Activated CD4-positive, alpha-beta T cell treated with anti-CD3 and anti-CD28 coated beads, Interleukin-2, amount 50 U/mL, for 16 hours (primary cell): ENCODE results near the gene FAM174C.
"Not testable (repeated sequence)": the region's sequence is repeated elsewhere in the genome, so short reads cannot be mapped to it uniquely, and the experiment has no call there.

Experiments
- DNase-seq: peaks from one replicate; pipeline ENCODE4 v3.0.0-alpha.2; 2020

The FAM174C gene

DNA sequence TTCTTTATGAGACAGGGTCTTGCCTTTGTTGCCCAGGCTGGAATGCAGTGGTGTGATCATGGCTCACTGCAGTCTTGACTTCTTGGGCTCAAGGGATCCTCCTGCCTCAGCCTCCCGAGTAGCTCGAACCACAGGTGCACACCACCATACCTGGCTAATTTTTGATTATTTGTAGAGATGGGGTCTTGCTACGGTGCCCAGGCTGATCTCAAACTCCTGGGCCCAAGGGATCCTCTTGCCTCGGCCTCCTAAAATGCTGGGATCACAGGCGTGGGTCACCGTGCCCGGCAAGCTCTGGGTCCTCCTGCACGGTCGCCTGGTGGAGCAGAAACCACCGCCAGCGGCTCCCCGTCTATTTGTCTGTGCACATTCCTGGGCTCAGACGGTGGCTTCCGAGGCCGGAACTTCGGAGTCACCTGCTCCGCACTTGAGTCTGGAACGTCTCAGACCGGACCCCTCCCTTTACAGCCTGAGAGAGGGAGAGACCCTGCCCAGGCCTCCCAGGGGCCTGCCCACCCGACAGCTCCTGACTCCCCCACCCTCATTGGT is 32.5 kb downstream of the FAM174C start:
- DNase-seq, result no peak

DNA sequence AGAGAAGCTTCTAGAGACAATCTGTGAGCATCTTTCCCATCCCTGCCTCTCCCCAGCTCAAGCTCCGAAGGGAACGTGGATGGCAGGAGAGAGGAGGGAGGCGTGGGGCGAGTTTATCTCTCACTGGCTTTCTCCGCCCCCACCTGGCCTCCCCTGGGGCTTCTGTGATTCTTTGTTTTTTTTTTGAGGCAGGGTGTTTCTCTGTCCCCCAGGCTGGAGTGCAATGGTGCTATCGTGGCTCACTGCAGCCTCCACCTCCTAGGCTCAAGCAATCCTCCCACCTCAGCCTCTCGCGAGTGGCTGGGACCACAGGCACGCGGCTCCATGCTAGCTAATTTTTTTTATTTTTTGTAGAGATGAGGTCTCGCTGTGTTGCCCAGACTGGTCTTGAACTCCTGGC is 33.4 kb downstream of the FAM174C start:
- DNase-seq, result no peak

DNA sequence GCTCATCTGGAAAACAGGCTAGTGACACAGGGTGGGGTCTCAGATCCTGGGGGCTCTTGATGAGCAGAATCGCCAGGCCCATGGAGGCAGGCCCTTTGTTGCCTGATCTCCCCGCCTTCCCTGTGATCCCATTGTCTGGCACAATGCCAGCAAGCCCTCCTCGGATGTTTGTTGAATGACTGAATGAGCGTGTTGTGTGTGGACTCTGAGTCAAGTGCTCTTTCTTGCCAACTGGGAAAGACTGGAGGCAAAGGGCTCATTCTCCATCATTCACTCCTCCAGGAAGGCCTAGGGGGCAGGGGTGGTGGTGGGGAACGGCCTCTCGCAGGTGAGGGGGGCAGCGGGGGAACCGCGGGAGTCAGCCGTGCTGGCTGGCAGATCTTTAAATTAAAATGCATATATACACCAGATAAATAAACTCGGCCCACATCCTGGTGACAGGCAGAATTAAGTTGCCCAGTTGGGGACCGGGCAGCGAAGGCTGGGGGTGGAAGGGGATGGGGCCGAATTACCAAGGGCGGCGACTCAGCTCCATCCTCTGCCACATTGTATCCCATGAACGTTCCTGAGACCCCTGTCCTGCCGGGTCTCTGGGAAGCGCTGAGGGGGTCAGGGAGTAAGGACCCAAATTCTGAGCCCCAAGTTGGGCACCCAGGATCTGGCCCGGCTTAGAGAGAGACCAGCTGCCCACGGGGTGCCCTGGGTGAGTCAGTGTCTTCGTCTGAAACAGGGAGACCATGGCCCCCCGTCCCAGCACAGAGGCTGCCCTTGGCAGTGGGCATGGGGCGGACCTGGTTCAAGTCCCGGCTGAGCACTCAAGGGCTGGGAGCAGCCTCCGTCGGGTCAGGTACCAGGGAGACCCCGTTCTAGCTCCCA is 34.9 kb downstream of the FAM174C start:
- DNase-seq, result no peak

- DNase-seq, result no peak
Observed at GRCh38 chr19:1310853-1311180, 35.5 kb downstream of the FAM174C start.

- no peak for DNase-seq
Observed at GRCh38 chr19:1311543-1312091, 36.3 kb downstream of the FAM174C start.

DNA sequence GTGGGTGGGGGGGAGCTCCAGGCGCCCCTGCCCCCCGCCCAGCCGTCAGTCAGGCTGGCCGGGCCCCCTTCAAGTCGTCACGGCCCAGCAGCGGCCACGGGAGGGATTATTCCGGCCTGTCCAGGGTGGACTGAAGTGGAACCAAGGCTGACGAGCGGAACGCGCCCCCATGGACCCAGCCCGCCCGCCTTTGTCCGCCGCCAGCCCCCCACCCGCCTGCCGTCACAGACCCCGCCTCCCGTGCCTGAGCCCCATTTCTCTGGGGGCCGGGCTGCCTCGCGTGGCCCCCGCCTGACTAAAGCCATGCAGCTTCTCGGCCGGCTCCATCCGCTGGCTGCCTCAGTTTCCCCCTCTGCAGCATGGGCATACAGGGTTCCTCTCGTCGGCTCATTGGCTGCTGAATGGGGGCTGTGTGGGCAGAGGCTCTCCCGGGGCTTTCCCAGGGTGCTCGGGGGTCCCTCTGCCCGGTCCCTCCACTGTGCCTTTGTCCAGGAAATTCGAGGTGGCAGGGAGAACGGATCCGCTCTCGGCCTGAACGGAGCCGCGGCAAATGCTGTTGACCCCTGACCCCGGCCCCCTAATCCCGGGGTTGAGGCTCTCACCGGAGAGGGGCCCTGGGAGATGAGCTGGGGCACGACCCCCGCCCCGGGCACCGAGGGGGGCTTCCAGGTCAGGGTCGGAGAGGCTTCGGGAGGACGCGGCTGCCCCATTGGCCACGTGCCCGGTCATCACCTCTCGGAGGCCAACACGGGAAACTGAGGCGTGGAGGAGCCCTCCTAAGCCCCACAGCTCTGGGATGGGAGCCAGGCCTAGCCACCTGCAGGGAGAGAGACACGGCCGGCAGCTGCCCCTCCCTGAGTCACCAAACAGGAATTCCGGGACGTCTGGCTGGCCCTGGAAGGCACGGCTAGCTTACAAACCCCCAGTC is 37.7 kb downstream of the FAM174C start:
- no peak for DNase-seq

DNA sequence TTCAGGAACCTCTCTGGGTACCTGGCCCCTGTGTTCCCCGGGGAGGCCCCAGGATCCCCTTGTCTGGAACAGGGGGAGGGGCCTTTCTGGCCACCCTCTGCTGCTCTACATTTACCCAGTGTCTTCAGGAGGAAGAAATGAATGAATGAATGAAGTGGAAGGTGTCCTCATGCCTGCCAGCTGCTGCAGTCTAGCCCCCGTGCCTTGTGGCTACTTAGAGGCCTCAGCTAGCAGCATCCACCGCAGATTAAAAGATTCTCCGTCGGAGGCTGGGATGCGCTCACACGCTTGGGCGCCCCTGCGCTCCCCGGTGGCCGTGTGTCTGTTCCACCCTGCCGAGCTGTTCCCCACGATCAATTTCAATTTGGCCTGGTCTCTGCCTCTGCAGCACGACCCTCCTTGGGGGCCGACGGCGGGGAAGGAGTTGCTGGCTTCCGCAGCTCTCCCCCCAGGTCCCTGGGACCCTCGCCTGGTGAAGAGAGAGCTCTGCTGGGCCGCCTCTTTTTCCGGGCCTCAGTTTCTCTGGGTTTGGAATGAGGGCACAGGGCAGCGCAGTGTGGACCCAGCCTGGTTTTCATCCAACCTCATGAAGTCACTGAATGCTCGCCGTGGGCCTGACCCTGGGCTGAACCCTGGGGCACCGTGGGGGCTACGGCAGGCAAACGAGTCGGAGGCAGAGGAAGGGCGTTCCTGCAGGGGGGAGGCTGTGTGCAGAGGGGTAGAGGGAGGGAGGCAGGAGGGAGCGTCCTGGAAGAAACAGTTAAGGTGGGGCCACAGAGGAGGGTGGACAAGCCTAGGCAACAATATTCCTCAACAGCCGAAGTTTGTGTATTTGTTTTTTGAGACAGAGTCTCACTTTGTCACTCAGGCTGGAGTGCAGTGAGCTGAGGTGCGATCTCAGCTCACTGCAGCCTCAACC is 38.6 kb downstream of the FAM174C start:
- DNase-seq, result no peak

DNA sequence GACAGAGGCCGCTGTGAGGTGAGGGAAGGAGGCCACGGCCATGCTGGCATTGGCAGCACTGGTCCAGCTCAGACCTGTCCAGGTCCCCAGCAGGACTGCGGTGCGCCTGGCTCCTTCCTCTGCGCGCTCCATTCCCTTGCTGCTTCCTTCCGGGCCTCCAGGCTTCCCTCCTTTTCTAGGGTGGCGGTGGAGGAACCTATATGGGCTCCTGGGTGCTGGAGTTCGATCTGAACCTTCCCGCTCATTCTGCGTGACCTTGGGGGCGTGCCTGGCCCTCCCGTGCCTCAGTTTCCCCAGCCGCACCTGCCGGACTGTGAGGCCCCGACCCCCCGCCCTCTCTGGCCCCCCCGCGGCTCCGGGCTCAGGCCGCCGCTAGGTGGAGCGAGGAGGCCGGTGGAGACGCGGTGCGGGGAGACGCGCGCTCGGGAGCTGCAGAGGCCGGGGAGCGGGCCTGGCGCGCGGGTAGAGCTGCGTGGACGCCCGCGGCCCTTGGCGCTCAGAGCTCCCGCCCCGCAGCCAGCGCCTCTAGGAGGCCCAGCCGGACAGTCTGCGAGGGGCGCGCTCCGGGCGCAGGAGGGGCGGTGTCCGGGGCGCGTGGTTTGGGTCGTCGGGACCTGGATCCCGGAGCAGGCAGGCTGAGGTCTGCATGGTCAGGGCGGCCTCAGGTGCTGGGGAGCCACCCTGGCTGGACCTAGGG is 40.3 kb downstream of the FAM174C start:
- peak; percentile 8 for DNase-seq

DNA sequence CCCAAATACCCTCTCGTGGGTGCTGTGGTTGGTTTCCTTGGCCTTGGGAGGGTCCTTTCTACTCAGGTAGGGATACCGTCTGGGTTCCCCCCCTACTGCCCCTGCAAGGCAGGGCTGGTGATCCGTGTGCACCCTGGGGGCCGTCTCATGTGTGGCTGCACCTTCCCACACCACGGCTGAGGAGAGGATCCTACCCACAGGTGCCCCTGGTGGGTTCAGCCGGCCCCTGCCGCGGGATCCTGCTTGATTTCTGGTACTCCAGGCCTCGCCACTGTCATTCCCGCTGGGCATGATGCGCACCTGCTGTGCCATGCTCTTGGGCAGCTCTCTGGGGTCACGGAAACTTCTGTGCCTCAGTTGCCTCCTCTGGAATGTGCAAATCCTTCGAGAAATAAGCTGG is 41.1 kb downstream of the FAM174C start:
- no peak for DNase-seq

GRCh38 chr19:1317274-1318003 is 42.1 kb downstream of the FAM174C start:
- DNase-seq, result no peak

- no peak for DNase-seq
Observed at GRCh38 chr19:1318678-1319471, 43.5 kb downstream of the FAM174C start.

- not testable (repeated sequence) for DNase-seq
Observed at GRCh38 chr19:1320282-1320650, 44.9 kb downstream of the FAM174C start.

DNA sequence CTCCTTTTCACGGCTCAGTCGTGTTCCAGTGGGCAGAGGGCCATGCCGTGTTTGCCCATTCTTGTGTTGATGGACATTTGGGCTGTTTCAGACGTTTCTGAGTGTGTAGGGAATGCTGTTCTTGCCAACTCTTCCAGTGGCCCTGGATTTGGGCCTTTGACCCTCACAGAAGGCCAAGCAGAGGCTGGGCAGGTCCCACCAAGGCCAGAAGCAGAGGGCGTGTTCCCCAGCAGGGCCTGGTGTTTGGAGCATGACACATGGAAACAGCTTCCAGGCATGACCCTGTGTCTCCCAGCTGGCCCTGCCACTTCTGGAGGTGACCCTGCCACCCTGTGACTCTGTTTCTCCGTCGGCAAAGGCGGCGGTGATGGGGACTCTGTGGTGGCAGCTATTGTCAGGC is 46.2 kb downstream of the FAM174C start:
- DNase-seq, result no peak

- no peak for DNase-seq
Observed at GRCh38 chr19:1322198-1322981, 47.1 kb downstream of the FAM174C start.

GRCh38 chr19:1324249-1324805 is 49.0 kb downstream of the FAM174C start:
- DNase-seq, result no peak

- peak; percentile 3 for DNase-seq
Observed at GRCh38 chr19:1324806-1325567, 49.7 kb downstream of the FAM174C start.

GRCh38 chr19:1325568-1326294 is 50.4 kb downstream of the FAM174C start:
- DNase-seq, result no peak
